Measurements from ENCODE around the gene NLRP12.
"Not testable (repeated sequence)": the region's sequence is repeated elsewhere in the genome, so short reads cannot be mapped to it uniquely, and the experiment has no call there.

The NLRP12 gene

DNA sequence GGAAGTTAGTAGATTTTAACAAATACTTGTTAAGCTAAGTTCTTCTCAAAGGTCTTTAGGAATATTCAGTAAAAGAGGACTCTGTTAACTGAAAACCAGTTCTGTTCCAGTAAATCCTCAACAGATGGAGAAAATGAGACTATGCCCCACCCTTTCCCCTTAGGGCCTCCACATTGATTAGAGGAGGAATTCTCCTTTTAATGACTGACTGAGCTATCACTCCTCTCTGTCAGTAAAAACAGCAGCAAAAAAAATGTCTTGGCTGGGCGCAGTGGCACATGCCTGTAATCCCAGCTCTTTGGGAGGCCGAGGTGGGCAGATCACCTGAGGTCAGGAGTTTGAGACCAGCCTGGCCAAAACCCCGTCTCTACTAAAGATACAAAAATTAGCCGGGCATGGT lies 50.1 kb downstream of the NLRP12 start:
- no peak for DNase-seq

DNA sequence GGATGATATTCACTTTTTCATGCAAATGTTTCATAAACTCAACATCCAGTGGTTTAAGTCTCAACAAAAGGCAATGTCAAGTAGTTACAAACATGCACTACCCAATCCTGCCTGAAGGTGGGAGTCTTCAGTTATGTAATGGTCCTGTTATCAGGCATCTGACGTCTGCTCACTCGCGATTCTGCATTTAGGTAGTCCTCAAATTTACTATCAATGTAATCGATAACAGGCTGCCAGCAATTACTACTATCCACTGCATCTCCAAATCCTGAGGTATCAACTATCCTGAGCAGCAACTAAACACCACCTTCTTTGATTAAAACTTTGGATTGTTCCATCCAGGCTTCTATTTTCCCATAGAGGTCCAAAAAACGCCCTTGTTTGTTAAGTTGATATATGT lies 51.2 kb downstream of the NLRP12 start:
- DNase-seq = peak; percentile 22

DNA sequence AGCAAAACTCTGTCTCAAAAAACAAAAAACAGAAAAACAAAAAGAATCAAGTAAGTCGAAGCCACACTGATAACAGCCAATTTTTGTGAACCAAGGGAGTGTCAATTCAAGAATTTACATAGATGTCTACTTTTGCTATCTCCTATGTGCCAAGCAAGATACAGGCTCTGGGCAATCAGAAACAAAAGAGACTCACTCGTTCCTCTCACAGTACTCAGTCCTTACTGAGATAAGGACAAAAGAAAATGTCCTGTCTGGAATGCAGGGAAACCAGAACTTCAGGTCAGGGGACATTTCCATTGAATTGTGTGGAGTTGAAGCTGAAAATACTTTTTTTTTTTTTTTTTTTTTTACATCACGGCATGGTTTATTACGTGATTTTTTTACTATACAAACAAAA lies 53.0 kb downstream of the NLRP12 start:
- no peak for DNase-seq

DNA sequence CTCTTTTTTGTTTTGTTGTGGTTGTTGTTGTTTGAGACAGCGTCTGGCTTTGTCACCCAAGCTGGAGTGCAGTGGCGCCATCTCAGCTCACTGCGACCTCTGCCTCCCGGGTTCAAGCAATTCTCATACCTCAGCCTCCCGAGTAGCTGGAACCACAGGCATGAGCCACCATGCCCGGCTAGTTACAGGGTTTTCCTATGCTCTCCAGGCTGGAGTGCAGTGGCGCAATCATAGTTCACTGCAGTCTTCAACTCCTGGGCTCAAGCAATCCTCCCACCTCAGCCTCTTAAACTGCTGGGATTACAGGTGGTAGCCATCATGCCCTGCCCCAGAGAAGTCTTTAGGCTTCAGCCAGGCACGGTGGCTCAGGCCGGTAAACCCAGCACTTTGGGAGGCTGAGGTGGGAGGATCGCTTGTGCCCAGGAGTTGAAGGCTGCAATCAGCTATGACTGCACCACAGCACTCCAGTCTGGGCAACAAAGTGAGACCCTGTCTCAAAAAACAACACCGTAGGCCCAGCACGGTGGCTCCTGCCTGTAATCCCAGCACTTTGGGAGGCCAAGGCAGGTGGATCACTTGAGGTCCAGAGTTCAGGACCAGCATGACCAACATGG lies 54.3 kb downstream of the NLRP12 start:
- DNase-seq = not testable (repeated sequence)

DNA sequence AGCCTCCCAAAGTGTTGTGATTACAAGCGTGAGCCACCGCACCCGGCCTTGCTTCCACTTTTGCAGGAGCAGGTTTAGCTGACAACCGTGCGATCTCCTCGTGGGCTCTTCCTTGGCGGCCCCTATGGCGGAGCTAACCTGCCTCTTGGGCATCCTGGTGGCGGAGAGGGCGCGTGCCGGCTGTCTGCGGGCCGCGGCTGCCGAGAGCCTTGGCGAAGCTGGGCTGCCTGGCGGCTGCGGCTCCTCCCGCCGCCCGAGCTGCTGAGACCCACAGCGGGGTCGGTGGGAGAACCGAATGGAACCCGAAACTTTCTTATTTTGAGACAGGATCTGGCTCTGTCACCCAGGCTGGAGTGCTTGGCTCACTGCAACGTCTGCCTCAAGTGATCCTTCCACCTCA lies 55.7 kb downstream of the NLRP12 start:
- no peak for DNase-seq

DNA sequence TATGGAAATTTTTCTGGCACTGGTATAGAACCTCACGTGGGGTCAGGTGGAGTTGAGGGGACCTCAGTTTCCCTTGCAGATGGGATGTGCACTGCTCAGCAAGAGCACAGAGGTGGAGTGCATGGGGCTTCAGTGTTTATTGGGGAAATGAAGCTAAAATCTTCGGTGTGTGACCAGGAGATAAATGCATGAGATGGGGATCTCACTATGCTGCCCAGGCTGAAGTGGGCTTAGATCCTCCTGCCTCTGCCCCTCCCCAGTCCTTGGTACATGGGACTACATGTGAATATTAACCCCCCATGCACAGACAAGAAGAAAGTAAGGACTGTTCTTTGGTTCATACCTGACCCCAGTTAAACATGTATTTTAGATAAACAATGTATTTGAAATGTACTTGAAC lies 65.1 kb downstream of the NLRP12 start:
- not testable (repeated sequence) for DNase-seq

All from NCI-H1105 (cell line).